Smooth muscle cell of the brain vasculature (primary cell): ENCODE results near the gene CST7.

Experiments
- DNase-seq: peaks from one replicate; pipeline ENCODE4 v3.0.0-alpha.2; 2012; ENCODE audit warnings: low read depth, low spot score

CST7 gene

DNA sequence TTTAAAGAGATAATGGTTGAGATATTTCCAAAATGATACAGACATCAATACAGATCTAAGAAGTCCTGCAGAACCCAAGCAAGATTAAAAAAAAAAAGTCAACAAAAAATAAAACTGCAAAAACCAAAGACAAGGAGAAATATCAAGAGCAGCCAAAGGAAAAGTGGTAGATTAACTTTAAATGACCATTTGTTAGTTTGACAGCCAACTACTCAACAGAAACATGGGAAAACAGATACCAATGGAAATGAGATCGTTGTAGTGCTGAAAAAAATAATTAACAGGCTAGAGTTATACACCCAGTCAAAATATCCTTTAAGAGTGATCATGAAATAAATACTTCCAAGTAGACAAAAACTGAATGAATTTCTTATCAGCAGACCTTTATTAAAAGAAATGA lies 53.9 kb downstream of the CST7 start:
- no peak for DNase-seq

DNA sequence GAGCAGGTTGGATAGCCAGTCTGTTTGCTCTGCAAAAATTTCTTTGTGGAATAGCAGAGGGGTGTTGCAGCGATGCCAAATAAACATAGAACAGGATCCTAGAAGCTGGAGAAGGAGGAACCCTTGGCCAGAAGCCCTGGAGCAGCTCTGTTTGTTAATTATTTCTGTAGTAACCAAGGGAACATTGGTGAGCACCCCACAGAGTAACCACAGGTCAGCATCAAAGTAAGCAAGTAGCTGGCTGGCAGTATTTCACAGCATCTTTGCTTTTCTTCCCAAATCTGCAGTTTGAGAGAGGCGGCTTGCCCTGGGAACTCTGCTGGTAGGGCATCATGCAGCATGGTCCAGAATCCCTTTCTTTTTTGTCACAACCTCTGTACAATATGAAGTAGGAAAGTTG lies 56.2 kb downstream of the CST7 start:
- peak; percentile 56 for DNase-seq

DNA sequence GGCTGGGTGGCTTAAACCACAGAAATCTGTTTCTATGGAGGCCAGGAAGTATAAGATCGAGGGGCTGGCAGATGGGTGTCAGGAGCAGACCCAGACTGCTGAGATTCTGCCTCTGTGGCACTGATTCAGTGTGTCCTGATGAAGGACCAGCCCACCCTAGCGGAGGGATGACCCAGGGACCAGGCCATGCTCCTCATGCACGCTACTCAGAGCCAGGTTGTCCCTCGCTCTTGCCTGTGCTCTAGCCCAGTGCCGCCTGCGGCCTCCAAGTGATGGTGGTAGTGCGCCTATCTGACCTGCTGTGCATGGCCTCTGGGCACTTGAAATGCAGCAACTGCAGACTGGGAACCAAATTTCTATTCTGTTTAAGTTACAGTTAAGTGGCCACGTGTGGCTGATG lies 56.6 kb downstream of the CST7 start:
- no peak for DNase-seq

DNA sequence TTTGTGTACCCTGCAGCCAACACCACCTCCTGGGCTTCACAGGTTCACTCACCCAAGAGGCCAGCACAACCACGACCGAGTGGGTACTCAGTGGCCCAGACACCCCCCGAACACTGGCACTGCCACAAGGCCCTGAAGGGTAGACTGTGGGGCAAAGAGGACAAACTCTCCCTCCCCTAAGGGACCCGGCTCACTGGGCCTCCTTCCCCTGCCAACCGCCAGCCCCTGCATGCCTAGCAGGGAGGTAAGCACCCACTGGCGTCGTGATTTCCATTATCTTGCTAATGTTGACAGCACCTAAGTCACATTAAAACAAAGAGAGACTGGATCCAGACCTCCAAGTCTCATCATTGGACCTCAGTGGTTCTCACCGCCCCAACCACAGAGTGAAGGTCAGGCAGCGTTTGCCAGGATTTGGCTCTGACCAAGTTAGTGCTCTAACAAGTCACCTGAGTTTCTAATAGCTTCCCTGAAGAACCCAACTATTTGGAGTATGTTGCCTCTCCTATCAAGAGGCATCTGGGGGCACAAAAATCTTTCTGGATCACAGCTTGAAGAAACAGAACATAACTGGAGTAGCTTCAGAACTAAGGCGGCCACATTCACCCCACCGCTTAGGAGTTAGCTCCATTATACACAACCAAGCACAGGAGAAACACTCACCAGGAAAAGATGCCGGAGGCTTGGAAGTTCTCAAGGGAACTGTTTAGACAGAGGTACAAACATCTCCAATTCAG lies 57.5 kb downstream of the CST7 start:
- no peak for DNase-seq

DNA sequence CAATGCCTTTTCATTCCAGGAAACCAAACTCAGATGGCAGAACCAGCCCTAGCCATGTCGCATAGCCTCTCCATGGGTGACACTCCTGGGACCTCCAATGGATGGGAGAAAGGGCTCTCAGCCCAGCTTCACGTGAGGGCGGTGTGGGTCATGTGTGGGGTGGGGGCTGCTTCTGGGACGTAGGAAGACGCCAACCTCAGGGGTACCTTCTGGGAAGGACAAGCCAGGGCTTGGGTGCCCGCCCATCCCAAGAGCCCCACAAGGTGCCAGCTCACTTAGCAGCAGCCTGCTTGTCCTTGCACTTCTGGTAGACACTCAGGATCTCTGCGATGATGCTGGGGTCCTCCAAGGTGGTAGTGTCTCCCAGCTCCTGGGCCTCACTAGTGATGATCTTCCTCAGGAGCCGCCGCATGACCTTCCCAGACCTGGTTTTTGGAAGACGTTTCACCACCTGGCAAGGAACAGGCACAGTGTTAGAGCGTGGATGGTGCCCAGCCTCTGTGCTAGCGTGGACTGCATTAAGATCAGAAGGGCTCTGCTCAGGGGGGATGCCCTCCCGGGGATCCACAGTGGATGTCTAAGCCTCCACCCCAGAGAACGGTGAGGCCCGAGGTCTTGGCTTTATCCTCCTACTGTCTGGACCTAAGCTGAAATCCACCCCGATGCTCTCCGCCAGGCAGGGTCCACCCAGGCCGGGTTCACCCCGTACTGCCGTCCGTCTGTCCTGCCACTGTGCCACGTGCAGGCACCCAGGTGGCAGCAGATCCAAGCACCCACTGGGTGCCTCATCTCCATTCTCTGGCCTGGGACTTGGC lies 58.6 kb downstream of the CST7 start:
- no peak for DNase-seq

DNA sequence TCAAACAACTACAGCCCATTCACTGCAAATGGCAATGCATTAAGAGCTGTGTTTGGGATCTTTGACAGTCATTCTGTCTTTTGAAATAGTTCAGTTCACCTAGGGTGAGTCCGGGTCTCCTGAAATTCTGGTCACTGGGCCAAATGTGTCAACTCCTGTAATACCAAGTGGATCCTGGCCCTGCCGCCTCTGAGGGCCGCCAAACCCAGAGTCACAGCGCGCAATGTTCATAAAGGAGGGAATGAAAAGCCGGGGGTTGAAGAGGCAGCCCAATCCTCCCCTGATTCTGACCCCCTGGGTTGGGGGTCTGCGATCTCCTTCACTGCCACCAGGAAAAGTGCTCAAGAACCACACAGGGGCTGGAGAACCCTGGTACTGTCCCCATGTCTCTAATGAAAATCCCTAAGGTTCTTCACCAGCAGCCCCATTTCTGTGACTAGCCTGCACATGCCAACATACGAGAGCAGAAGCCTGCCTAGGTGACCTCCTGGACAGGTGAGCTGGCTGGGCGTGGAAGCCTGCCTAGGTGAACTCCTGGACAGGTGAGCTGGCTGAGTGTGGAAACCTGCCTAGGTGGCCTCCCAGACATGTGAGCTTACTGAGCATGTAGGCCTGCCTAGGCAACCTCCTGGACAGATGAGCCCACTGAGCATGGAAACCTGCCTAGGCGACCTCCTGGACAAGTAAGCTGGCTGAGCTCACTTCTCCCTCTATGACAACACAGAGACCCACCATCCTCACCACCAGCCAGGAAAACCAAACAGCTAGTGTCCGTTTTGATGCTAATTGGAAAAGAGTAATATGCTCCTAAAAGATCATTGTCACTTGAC lies 59.5 kb downstream of the CST7 start:
- DNase-seq: no peak
